Panc1 (cell line): ENCODE results near the gene STRN3. TPM values are rescaled to one million over a fixed set of nuclear protein-coding genes. Genes with fewer than 3 reads are reported as not detected.

Experiments used
- ATAC-seq: fragments of 200-7000 bp; cut with Tn5 transposase; 2 replicates; pipeline ENCODE4 v1.9.1; 2020; ENCODE audit warnings: mild to moderate bottlenecking, moderate library complexity
- BruUV-seq: library from RNA; stranded (reverse); fragments of 400-500 nt; replicated peaks from 2 replicates; lab custom pipeline; 2021; lab: Mats Ljungman, UMichigan
- CTCF ChIA-PET: fragments of 300-600 bp; sonication (Branson Sonifier 250); formaldehyde crosslinking; loops from one replicate; lab custom pipeline; 2022; ENCODE audit warnings: antibody characterized with exemption; lab: Charles Lee
- POLR2A ChIA-PET: fragments of 300-600 bp; sonication (Branson Sonifier 250); formaldehyde crosslinking; loops from one replicate; lab custom pipeline; 2022; ENCODE audit warnings: antibody characterized with exemption; lab: Charles Lee
- DNase-seq: peaks from one replicate; pipeline ENCODE4 v3.0.0-alpha.2; 2010; ENCODE audit warnings: low read depth, low spot score
- H3K27ac ChIP-seq: 2 replicates; pipeline ENCODE4 v1.5.1; 2011; ENCODE audit warnings: mild to moderate bottlenecking, low read length, inconsistent platforms
- H3K27me3 ChIP-seq: fragments of 200-500 bp; sonication (Bioruptor generic); 2 replicates; pipeline ENCODE4 v1.6.0; 2014; ENCODE audit warnings: low read length, inconsistent platforms; ENCODE audit not compliant: control insufficient read depth, insufficient read depth
- H3K36me3 ChIP-seq: fragments of 200-500 bp; sonication (Bioruptor generic); 2 replicates; pipeline ENCODE4 v1.5.1; 2014; ENCODE audit warnings: inconsistent platforms, mild to moderate bottlenecking, low read length, moderate library complexity; ENCODE audit not compliant: control insufficient read depth, insufficient read depth
- H3K4me1 ChIP-seq: 2 replicates; pipeline ENCODE4 v1.5.1; 2011; ENCODE audit warnings: inconsistent platforms, mild to moderate bottlenecking, low read length, moderate library complexity; ENCODE audit not compliant: control insufficient read depth, insufficient read depth
- H3K4me3 ChIP-seq, 2 experiments: 2 replicates each; pipeline ENCODE4 v1.5.1; 2011 to 2012; ENCODE audit warnings: low read depth in 2 of 2, low read length in 2 of 2, mild to moderate bottlenecking in 2 of 2, inconsistent platforms in 1 of 2, moderate library complexity in 1 of 2
- H3K9me3 ChIP-seq: fragments of 200-500 bp; sonication (Bioruptor generic); 2 replicates; pipeline ENCODE4 v1.5.1; 2014; ENCODE audit warnings: low read depth, mild to moderate bottlenecking, inconsistent platforms, low read length, moderate library complexity; ENCODE audit not compliant: control insufficient read depth, insufficient read depth
- CTCF ChIP-seq: fragments of 450-650 bp; IDR thresholded peaks from 2 replicates; pipeline ENCODE4 v1.5.1; 2017; ENCODE audit warnings: mild to moderate bottlenecking
- POLR2AphosphoS5 ChIP-seq: IDR thresholded peaks from 2 replicates; pipeline ENCODE4 v1.6.1; 2012; ENCODE audit warnings: mild to moderate bottlenecking, low read depth, low read length, moderate library complexity
- REST ChIP-seq, 2 experiments: IDR thresholded peaks; 2 replicates each; pipeline ENCODE4 v1.6.1; 2011 to 2012; ENCODE audit warnings: low read depth in 2 of 2, control low read depth in 1 of 2, low read length in 1 of 2, mild to moderate bottlenecking in 1 of 2, moderate library complexity in 1 of 2; ENCODE audit not compliant: insufficient read depth in 1 of 2
- SIN3A ChIP-seq: IDR thresholded peaks from 2 replicates; pipeline ENCODE4 v1.6.1; 2012; ENCODE audit warnings: low read depth, mild to moderate bottlenecking, low read length, moderate library complexity, borderline replicate concordance; ENCODE audit not compliant: insufficient read depth
- TCF7L2 ChIP-seq: IDR thresholded peaks from 2 replicates; pipeline ENCODE4 v1.6.1; 2011; ENCODE audit warnings: mild to moderate bottlenecking, low read depth, low read length, inconsistent platforms
- in situ Hi-C: cut with HindIII; loops from 2 replicates; pipeline ENCODE4 v1.10.0; 2016; ENCODE audit warnings: low sequenced_read_pairs, low pct_unique_long_range_greater_than_20kb
- intact Hi-C: fragments of 100-400 bp; cut with micrococcal nuclease; formaldehyde crosslinking; loops from one replicate; pipeline ENCODE4 v1.10.0; 2022; ENCODE audit not compliant: unreplicated experiment
- total RNA-seq: library from RNA; stranded (reverse); gene quantifications from one replicate; pipeline ENCODE4 v1.2.1, GENCODE V29; 2021; ENCODE audit not compliant: unreplicated experiment

The STRN3 gene
- total RNA-seq, 1 experiment from 2014 or later = 29.2 TPM

- H3K4me3 ChIP-seq = no peak overlapping the region
- POLR2A ChIA-PET = no interaction called here
- BruUV-seq = no TSS peak
- TF ChIP-seq TCF7L2 = no peak
- no peak for TF ChIP-seq REST (IDR thresholded peaks at IDR 0.05; ENCODE audit: insufficient read depth in 1 of 2, low read depth in 2 of 2, low read length in 1 of 2)
- no peak for TF ChIP-seq POLR2AphosphoS5
- no peak for TF ChIP-seq SIN3A
- no peak for TF ChIP-seq CTCF
- no peaks in the 10 kb centered on the region for H3K36me3 ChIP-seq
- no peaks in the 10 kb centered on the region for H3K9me3 ChIP-seq
- in situ Hi-C loops (no loop called here), intact Hi-C loops (no loop called here)
- ATAC-seq (no peak), DNase-seq (no peak)
- H3K27ac ChIP-seq = no peak overlapping the region
- CTCF ChIA-PET = no interaction called here
- no peaks in the 10 kb centered on the region for H3K27me3 ChIP-seq
- no peaks in the 10 kb centered on the region for H3K4me1 ChIP-seq
Observed at GRCh38 chr14:31071151-31071550, 45.0 kb upstream of the STRN3 start.

- Histone ChIP-seq H3K4me1 (no peaks in the 10 kb centered on the region), H3K36me3 (no peaks in the 10 kb centered on the region), H3K27ac (no peak overlapping the region), H3K9me3 (no peaks in the 10 kb centered on the region), H3K27me3 (no peaks in the 10 kb centered on the region), H3K4me3 (no peak overlapping the region)
- intact Hi-C loops = no loop called here
- TF ChIP-seq CTCF = no peak
- TF ChIP-seq REST (IDR thresholded peaks at IDR 0.05; ENCODE audit: insufficient read depth in 1 of 2, low read depth in 2 of 2, low read length in 1 of 2) = no peak
- no peak for TF ChIP-seq POLR2AphosphoS5
- TF ChIP-seq TCF7L2 = no peak
- no peak for TF ChIP-seq SIN3A
- in situ Hi-C loops = no loop called here
- BruUV-seq = no TSS peak
- ChIA-PET POLR2A (no interaction called here), CTCF (no interaction called here)
- DNase-seq (no peak), ATAC-seq (no peak)
Observed at GRCh38 chr14:31070431-31070830, 44.3 kb upstream of the STRN3 start.
